Measurements from ENCODE around the gene F11.
"Not testable (repeated sequence)": the region's sequence is repeated elsewhere in the genome, so short reads cannot be mapped to it uniquely, and the experiment has no call there.

F11 gene

GRCh38 chr4:186298031-186298647, 32.1 kb downstream of the F11 start:
- DNase-seq (ENCODE audit: low read depth, low spot score), result no peak

- no peak for DNase-seq (ENCODE audit: low read depth, low spot score)
Measured at GRCh38 chr4:186299291-186299690, 33.3 kb downstream of the F11 start.

GRCh38 chr4:186300659-186301390, 34.8 kb downstream of the F11 start:
- no peak for DNase-seq (ENCODE audit: low read depth, low spot score)

- no peak for DNase-seq (ENCODE audit: low read depth, low spot score)
Measured at GRCh38 chr4:186304216-186304615, 38.2 kb downstream of the F11 start.

GRCh38 chr4:186304866-186305505, 39.0 kb downstream of the F11 start:
- peak; percentile 65 for DNase-seq (ENCODE audit: low read depth, low spot score)

- peak; percentile 80 for DNase-seq (ENCODE audit: low read depth, low spot score)
Measured at GRCh38 chr4:186307497-186307896, 41.5 kb downstream of the F11 start.

- DNase-seq (ENCODE audit: low read depth, low spot score), result no peak
Measured at GRCh38 chr4:186307916-186308315, 41.9 kb downstream of the F11 start.

GRCh38 chr4:186318481-186318880, 52.5 kb downstream of the F11 start:
- no peak for DNase-seq (ENCODE audit: low read depth, low spot score)

GRCh38 chr4:186324660-186325059, 58.7 kb downstream of the F11 start:
- not testable (repeated sequence) for DNase-seq (ENCODE audit: low read depth, low spot score)

GRCh38 chr4:186326391-186326790, 60.4 kb downstream of the F11 start:
- DNase-seq (ENCODE audit: low read depth, low spot score), result no peak

- no peak for DNase-seq (ENCODE audit: low read depth, low spot score)
Measured at GRCh38 chr4:186329372-186329771, 63.4 kb downstream of the F11 start.

- DNase-seq (ENCODE audit: low read depth, low spot score), result no peak
Measured at GRCh38 chr4:186330368-186330767, 64.4 kb downstream of the F11 start.

- no peak for DNase-seq (ENCODE audit: low read depth, low spot score)
Measured at GRCh38 chr4:186335793-186336192, 69.8 kb downstream of the F11 start.

All from astrocyte of the hippocampus (primary cell).